SU-DHL-6 (cell line): ENCODE measurements around the gene TMEM140.

Source experiments
- H2AFZ ChIP-seq: fragments of 200-600 bp; sonication (generic); 2 replicates; pipeline ENCODE4 v1.6.1; 2014; ENCODE audit warnings: low read depth, mild to moderate bottlenecking, moderate library complexity, mixed read lengths, antibody characterized with exemption, low read length; ENCODE audit not compliant: severe bottlenecking
- H3F3A ChIP-seq: fragments of 200-600 bp; shearing (Covaris generic); 2 replicates; pipeline ENCODE4 v1.6.0; 2016; ENCODE audit warnings: antibody characterized with exemption, mild to moderate bottlenecking; ENCODE audit not compliant: insufficient read depth
- H3K27ac ChIP-seq: fragments of 200-600 bp; sonication (generic); 2 replicates; pipeline ENCODE4 v1.5.1; 2016; ENCODE audit warnings: low read depth, mild to moderate bottlenecking, low read length, moderate library complexity, mixed read lengths
- H3K27me3 ChIP-seq: fragments of 200-600 bp; sonication (generic), shearing (Covaris generic); 2 replicates; pipeline ENCODE4 v1.6.0; 2014; ENCODE audit warnings: mild to moderate bottlenecking, low read length
- H3K36me3 ChIP-seq: fragments of 200-600 bp; sonication (generic); 2 replicates; pipeline ENCODE4 v1.6.1; 2014; ENCODE audit warnings: mild to moderate bottlenecking, low read length, mixed read lengths
- H3K4me2 ChIP-seq: fragments of 300-600, 200-600 bp; shearing (Covaris generic), sonication (generic); 2 replicates; pipeline ENCODE4 v1.6.0; 2014; ENCODE audit warnings: low read length, low read depth, mild to moderate bottlenecking; ENCODE audit not compliant: poor library complexity, severe bottlenecking
- H3K4me3 ChIP-seq: fragments of 200-600 bp; sonication (generic); 2 replicates; pipeline ENCODE4 v1.5.1; 2014; ENCODE audit warnings: antibody characterized with exemption, low read length, mild to moderate bottlenecking, mixed read lengths; ENCODE audit not compliant: insufficient read depth, poor library complexity, severe bottlenecking
- H3K79me2 ChIP-seq: fragments of 200-600 bp; sonication (generic); 2 replicates; pipeline ENCODE4 v1.6.1; 2014; ENCODE audit warnings: mild to moderate bottlenecking, low read length, moderate library complexity; ENCODE audit not compliant: insufficient read depth
- H3K9ac ChIP-seq: fragments of 200-600 bp; sonication (generic); 2 replicates; pipeline ENCODE4 v1.7.0; 2014; ENCODE audit warnings: mild to moderate bottlenecking, low read length
- H3K9me2 ChIP-seq: fragments of 200-600 bp; sonication (generic); replicated peaks from 2 replicates; pipeline ENCODE4 v1.6.1; 2014; ENCODE audit warnings: low read length; ENCODE audit not compliant: insufficient read depth
- H3K9me3 ChIP-seq: fragments of 200-600 bp; sonication (generic); 2 replicates; pipeline ENCODE4 v1.6.1; 2014; ENCODE audit warnings: low read length, mixed read lengths; ENCODE audit not compliant: insufficient read depth
- H4K20me1 ChIP-seq: fragments of 200-600 bp; sonication (generic); 2 replicates; pipeline ENCODE4 v1.6.1; 2014; ENCODE audit warnings: low read depth, mild to moderate bottlenecking, antibody characterized with exemption, low read length, moderate library complexity, mixed read lengths
- EZH2phosphoT487 ChIP-seq: fragments of 200-600 bp; sonication (generic), shearing (Covaris generic); conservative IDR thresholded peaks from 2 replicates; pipeline ENCODE4 v1.6.1; 2018; ENCODE audit warnings: mild to moderate bottlenecking, antibody characterized with exemption, low read length, moderate library complexity, mixed read lengths
- TF ChIP-seq, protein P1 (sequence below): fragments of 200-600 bp; sonication (generic); IDR thresholded peaks from one replicate; pipeline ENCODE4 v1.5.1; 2017; ENCODE audit warnings: antibody characterized with exemption, mild to moderate bottlenecking, low read length, moderate library complexity; ENCODE audit not compliant: insufficient read depth, poor library complexity, severe bottlenecking

The TMEM140 gene

DNA sequence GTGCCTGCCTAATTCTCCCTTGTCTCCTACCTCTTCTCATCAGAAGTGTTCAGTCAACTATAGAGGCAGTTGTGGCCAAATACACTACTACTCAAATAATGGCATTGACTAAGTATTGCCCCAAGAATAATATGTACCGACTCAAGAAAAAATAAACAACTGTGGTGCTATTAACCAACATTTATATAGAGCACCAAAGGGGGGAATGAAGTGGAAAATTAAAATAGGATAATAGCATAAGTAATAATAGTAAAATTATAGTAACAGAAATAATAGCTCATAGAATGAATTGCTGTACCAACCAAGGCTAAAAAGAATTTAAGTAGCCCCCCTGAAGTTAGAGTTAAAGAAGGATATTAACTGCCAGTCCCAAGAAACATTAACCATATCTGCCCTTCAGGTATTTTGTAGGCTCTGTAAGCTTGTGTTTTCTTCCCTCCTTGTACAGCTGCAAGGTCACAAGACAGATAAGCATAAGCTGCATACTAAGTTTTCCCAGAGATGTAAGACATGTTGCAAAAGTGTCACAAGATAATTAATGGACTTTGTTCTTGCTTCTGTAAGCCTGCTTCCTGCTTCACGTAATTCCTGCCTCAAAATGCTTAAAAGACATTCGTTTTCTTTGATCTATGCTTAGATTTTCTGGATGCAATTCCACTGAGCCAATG lies 33.5 kb downstream of the TMEM140 start:
- H3K27me3 ChIP-seq = no peaks in the 10 kb centered on the region
- no peak overlapping the region for H3K27ac ChIP-seq
- H3K9me3 ChIP-seq = peaks cover 28% of the 10 kb centered on the region; the same call in 1 of the 2 replicates
- H3K9ac ChIP-seq = no peak overlapping the region
- no peaks in the 10 kb centered on the region for H3F3A ChIP-seq
- TF ChIP-seq, protein P1, sequence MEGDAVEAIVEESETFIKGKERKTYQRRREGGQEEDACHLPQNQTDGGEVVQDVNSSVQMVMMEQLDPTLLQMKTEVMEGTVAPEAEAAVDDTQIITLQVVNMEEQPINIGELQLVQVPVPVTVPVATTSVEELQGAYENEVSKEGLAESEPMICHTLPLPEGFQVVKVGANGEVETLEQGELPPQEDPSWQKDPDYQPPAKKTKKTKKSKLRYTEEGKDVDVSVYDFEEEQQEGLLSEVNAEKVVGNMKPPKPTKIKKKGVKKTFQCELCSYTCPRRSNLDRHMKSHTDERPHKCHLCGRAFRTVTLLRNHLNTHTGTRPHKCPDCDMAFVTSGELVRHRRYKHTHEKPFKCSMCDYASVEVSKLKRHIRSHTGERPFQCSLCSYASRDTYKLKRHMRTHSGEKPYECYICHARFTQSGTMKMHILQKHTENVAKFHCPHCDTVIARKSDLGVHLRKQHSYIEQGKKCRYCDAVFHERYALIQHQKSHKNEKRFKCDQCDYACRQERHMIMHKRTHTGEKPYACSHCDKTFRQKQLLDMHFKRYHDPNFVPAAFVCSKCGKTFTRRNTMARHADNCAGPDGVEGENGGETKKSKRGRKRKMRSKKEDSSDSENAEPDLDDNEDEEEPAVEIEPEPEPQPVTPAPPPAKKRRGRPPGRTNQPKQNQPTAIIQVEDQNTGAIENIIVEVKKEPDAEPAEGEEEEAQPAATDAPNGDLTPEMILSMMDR = no peak
- TF ChIP-seq EZH2phosphoT487 = no peak
- no peak overlapping the region for H2AFZ ChIP-seq
- H3K4me3 ChIP-seq = no peak overlapping the region
- no peak overlapping the region for H3K4me2 ChIP-seq
- peaks cover 5% of the 10 kb centered on the region; the same call in 1 of the 2 replicates for H3K36me3 ChIP-seq
- no peaks in the 10 kb centered on the region for H3K79me2 ChIP-seq
- H4K20me1 ChIP-seq = no peaks in the 10 kb centered on the region
- H3K9me2 ChIP-seq = no peaks in the 10 kb centered on the region

DNA sequence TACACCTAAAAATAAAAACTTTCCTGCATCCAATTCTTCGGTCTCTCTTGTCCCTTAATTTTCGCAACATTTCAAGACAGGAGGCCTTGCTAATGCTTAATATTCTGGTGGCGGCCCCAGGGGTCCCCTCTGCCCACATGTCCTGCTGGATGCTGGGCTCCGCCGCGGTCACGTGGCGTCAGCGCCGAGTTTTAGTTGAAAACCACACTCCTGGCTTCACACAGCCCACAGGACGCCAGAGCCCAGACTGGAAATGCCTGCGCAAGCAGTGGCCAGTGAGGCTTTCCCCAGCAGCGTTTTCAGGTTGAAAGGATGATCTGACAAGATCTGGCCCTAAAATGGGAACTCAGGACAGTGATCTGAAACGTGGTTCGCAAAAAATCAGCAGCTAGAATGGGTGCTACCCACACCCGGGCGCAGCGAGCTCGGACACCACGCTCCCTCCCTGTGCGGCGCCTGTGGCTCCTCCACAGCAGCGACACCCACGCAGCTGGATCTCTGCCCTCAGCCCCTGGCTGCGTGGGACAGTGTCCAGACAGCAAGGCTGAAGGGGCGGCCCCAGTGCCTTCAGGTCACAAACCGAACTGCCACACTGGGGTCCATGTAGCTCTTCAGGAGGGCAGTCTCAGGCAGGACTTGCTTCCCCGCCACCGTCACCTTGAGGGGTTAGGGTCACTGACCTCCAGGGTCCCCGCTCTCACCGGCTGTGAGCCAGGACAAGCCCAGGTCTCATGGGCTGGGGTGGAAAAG lies 34.2 kb downstream of the TMEM140 start:
- Histone ChIP-seq H3K9me3 (peaks cover 28% of the 10 kb centered on the region; the same call in 1 of the 2 replicates), H3K27me3 (no peaks in the 10 kb centered on the region), H3F3A (no peaks in the 10 kb centered on the region), H3K9me2 (no peaks in the 10 kb centered on the region), H3K9ac (no peak overlapping the region), H3K36me3 (peaks cover 5% of the 10 kb centered on the region; the same call in 1 of the 2 replicates), H3K27ac (no peak overlapping the region), H3K79me2 (no peaks in the 10 kb centered on the region), H2AFZ (no peak overlapping the region), H3K4me3 (no peak overlapping the region), H3K4me2 (no peak overlapping the region), H4K20me1 (no peaks in the 10 kb centered on the region)
- TF ChIP-seq EZH2phosphoT487 = no peak
- TF ChIP-seq, protein P1 = no peak

DNA sequence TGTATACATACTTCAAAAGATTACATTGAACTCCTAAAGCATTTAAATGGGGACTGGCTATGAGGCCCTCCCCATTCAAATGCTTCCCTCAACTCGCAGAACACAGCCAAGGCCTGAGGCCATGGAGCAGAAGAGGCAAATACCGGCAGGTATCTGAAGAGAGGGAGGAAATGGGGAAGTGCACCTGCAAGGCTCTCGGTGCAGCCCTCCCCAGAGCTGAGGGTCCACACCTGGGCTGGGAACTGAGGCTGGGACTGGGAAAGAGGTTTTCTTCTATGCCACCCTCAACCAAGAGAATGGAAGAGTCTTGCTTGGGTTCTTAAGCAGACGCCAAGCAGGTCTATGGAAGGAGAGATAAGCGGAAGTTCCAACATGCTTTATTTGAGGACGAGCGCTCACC lies 35.6 kb downstream of the TMEM140 start:
- no peak overlapping the region for H2AFZ ChIP-seq
- H3K79me2 ChIP-seq = no peaks in the 10 kb centered on the region
- no peak for TF ChIP-seq EZH2phosphoT487
- TF ChIP-seq, protein P1 = no peak
- no peak overlapping the region for H3K4me3 ChIP-seq
- no peaks in the 10 kb centered on the region for H3K9me2 ChIP-seq
- H3K9ac ChIP-seq = no peak overlapping the region
- no peak overlapping the region for H3K27ac ChIP-seq
- H3F3A ChIP-seq = no peaks in the 10 kb centered on the region
- H3K27me3 ChIP-seq = no peaks in the 10 kb centered on the region
- H3K36me3 ChIP-seq = peaks cover 5% of the 10 kb centered on the region; the same call in 1 of the 2 replicates
- no peak overlapping the region for H3K4me2 ChIP-seq
- no peaks in the 10 kb centered on the region for H4K20me1 ChIP-seq
- peaks cover 28% of the 10 kb centered on the region; the same call in 1 of the 2 replicates for H3K9me3 ChIP-seq
